K562 (cell line): ENCODE measurements around the gene TRPM8. TPM values are rescaled to one million over a fixed set of nuclear protein-coding genes. Genes with fewer than 3 reads are reported as not detected.

Experiments used
- ATAC-seq: fragments of 200-7000 bp; cut with Tn5 transposase; 3 replicates; pipeline ENCODE4 v1.9.1; 2020; ENCODE audit warnings: moderate library complexity
- BruUV-seq: library from RNA; stranded (reverse); fragments of 400-500 nt; replicated peaks from 2 replicates; lab custom pipeline; 2021; lab: Mats Ljungman, UMichigan
- CTCF ChIA-PET: fragments of 300-600 bp; formaldehyde crosslinking; extraction: SDS; loops from one replicate; lab custom pipeline; 2021; ENCODE audit warnings: low intra/inter-chr PET ratio; lab: Yijun Ruan, JAX
- POLR2A ChIA-PET: fragments of 300-600, 350-650 bp; sonication (Branson Sonifier 250); formaldehyde crosslinking; extraction: SDS; loops from one replicate; lab custom pipeline; 2021; ENCODE audit warnings: antibody characterized with exemption, inconsistent platforms; lab: Yijun Ruan, JAX
- DNase-seq, 4 experiments: peaks; one replicate each; pipeline versions ENCODE4 v3.0.0 to v3.0.0-alpha.2; 2011 to 2018; ENCODE audit warnings: low spot score in 3 of 4, mixed read lengths in 3 of 4; ENCODE audit errors: extremely low read depth in 1 of 4
- FAIRE-seq: peaks from 2 replicates; lab custom pipeline; 2011; peaks lifted over from hg19 to GRCh38; lab: Jason Lieb, UNC
- H2AFZ ChIP-seq: 2 replicates; pipeline ENCODE4 v1.6.0; 2011; ENCODE audit warnings: low read depth, low read length, control low read depth, inconsistent platforms
- H3K27ac ChIP-seq: fragments of 200-600 bp; 3 replicates; pipeline ENCODE4 v1.8.0; 2011; ENCODE audit warnings: low read depth, mild to moderate bottlenecking, control low read depth, inconsistent platforms, low read length, moderate library complexity, mixed read lengths; ENCODE audit errors: extremely low read depth
- H3K27me3 ChIP-seq, 2 experiments: fragments of 300-600 bp in 1 of 2; 2 replicates in 1 of 2; 3 replicates in 1 of 2; pipeline versions ENCODE4 v1.6.0 to v1.8.0; 2011; ENCODE audit warnings: inconsistent platforms in 2 of 2, low read length in 2 of 2, mild to moderate bottlenecking in 1 of 2, mixed read lengths in 1 of 2, moderate library complexity in 1 of 2; ENCODE audit not compliant: control insufficient read depth in 2 of 2, insufficient read depth in 2 of 2
- H3K36me3 ChIP-seq: fragments of 300-600 bp; 3 replicates; pipeline ENCODE4 v1.8.0; 2011; ENCODE audit warnings: mild to moderate bottlenecking, low read length, inconsistent platforms; ENCODE audit not compliant: control insufficient read depth, insufficient read depth
- H3K4me1 ChIP-seq, 2 experiments: fragments of 200-600 bp in 1 of 2; replicated peaks in 1 of 2; 2 replicates in 1 of 2; 3 replicates in 1 of 2; pipeline versions ENCODE4 v1.5.1 to v1.8.0; 2011; ENCODE audit warnings: inconsistent platforms in 2 of 2, low read length in 2 of 2, mild to moderate bottlenecking in 1 of 2, mixed read lengths in 1 of 2, moderate library complexity in 1 of 2; ENCODE audit not compliant: control insufficient read depth in 2 of 2, insufficient read depth in 2 of 2
- H3K4me2 ChIP-seq: 2 replicates; pipeline ENCODE4 v1.6.1; 2011; ENCODE audit warnings: low read length, control low read depth, inconsistent platforms, mixed read lengths; ENCODE audit not compliant: insufficient read depth
- H3K4me3 ChIP-seq: fragments of 200-600 bp; sonication (generic), shearing (Covaris generic); 2 replicates; pipeline ENCODE4 v1.5.1; 2016; ENCODE audit warnings: control low read depth, inconsistent platforms
- H3K79me2 ChIP-seq: fragments of 200-600 bp; 3 replicates; pipeline ENCODE4 v1.8.0; 2011; ENCODE audit warnings: low read length, inconsistent platforms; ENCODE audit not compliant: control insufficient read depth, insufficient read depth
- H3K9ac ChIP-seq, 2 experiments: 2 replicates each; pipeline versions ENCODE4 v1.6.0 to v1.6.1; 2011; ENCODE audit warnings: low read depth in 2 of 2, low read length in 2 of 2, control low read depth in 1 of 2, inconsistent platforms in 1 of 2, mild to moderate bottlenecking in 1 of 2, mixed read lengths in 1 of 2; ENCODE audit not compliant: insufficient read depth in 1 of 2
- H3K9me1 ChIP-seq: one replicate; pipeline ENCODE4 v1.6.0; 2011; ENCODE audit warnings: inconsistent platforms, mild to moderate bottlenecking, low read length, moderate library complexity; ENCODE audit not compliant: control insufficient read depth, insufficient read depth
- H3K9me3 ChIP-seq: replicated peaks from 2 replicates; pipeline ENCODE4 v1.5.1; 2011; ENCODE audit warnings: low read depth, low read length, inconsistent platforms; ENCODE audit not compliant: control insufficient read depth, insufficient read depth
- H4K20me1 ChIP-seq: replicated peaks from 2 replicates; pipeline ENCODE4 v1.6.1; 2011; ENCODE audit warnings: low read length, inconsistent platforms, mixed read lengths; ENCODE audit not compliant: control insufficient read depth, insufficient read depth
- ZC3H8 ChIP-seq: fragments of 450-650 bp; IDR thresholded peaks from 2 replicates; pipeline ENCODE4 v1.6.1; 2017
- ZNF699 ChIP-seq: fragments of 250-450 bp; sonication (Bioruptor Pico); IDR thresholded peaks from 2 replicates; pipeline ENCODE4 v1.8.0; 2021; ENCODE audit warnings: mild to moderate bottlenecking, moderate library complexity; ENCODE audit not compliant: insufficient replicate concordance
- WGBS: fragments of 100-300 bp; shearing (Covaris generic); methylation state at CpG from one replicate; pipeline ENCODE4 v1.1.6; 2016; ENCODE audit warnings: low coverage, mixed read lengths; ENCODE audit not compliant: insufficient coverage; ENCODE audit errors: missing lambda C conversion rate; 5-methylcytosine and 5-hydroxymethylcytosine counted together
- in situ Hi-C: fragments of 300-500 bp; cut with MboI; formaldehyde crosslinking; loops from 4 replicates; pipeline ENCODE4 v1.15.0; 2018; ENCODE audit warnings: inconsistent platforms, mixed read lengths
- intact Hi-C: fragments of 100-400 bp; cut with micrococcal nuclease; formaldehyde crosslinking; loops from 2 replicates; pipeline ENCODE4 v1.14.2; 2022
- polyA plus RNA-seq, 8 experiments: library from polyadenylated mRNA; depleted of rRNA in 4 of 8; stranded (reverse) in 5 of 8; unstranded in 3 of 8; fragments of >200 nt; fragmentation: Nextera tagmentation in 2 of 8; fragmentation: Illumina TruSeq in 1 of 8; extraction: Ambion mirVana in 2 of 8; extraction: Trizol in 1 of 8; gene quantifications; 2 replicates each; pipeline versions ENCODE4 v1.2.1 to v1.2.3, GENCODE V29; 2011 to 2014; ENCODE audit warnings: inconsistent platforms in 1 of 8, missing spikeins in 1 of 8
- total RNA-seq, 7 experiments: library from RNA; depleted of rRNA in 6 of 7; stranded (reverse); fragments of >200 nt in 6 of 7; fragmentation: Illumina TruSeq in 2 of 7; extraction: Trizol in 2 of 7; gene quantifications; 2 replicates each; pipeline versions ENCODE4 v1.2.1 to v1.2.3, GENCODE V29; 2011 to 2021; ENCODE audit warnings: low replicate concordance in 1 of 7
- TF ChIP-seq, protein P1 (sequence below): fragments of 250-450 bp; sonication (Bioruptor Pico); IDR thresholded peaks from 2 replicates; pipeline ENCODE4 v1.5.0; 2021
- TF ChIP-seq, protein P2 (sequence below): fragments of 250-450 bp; sonication (Bioruptor Pico); IDR thresholded peaks from 2 replicates; pipeline ENCODE4 v1.9.0; 2021; ENCODE audit warnings: mild to moderate bottlenecking, inconsistent platforms

TRPM8 gene
- total and polyA plus RNA-seq, 9 of the 15 experiments (the other 6 are each of a cell fraction or from before 2014, with no cell fraction given) = not detected

DNA sequence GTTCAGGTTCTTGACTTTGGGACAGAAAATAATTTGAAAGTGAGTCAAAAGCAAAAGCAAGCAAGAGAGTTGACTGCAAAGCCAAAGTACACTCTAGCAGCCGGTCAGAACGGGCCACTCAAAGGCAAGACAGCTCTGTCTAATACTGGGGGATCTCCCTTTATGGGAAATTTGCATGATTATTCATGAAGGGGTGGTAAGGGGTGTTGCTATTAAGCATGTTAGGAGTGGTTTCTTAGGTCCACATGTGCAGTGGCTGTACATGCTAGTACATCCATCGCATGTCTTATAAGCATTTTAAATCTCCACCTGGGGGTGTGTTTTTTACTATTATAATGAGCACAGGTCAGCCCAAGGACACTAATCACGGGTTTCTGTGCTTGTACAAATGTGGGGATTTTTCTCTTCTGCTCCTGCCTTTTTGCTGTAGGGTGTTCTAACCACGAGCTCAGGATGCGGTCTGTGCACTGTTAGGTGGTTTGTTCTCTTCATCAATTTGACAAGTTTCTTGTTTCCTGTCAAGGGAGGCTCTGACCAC is 73.2 kb downstream of the TRPM8 start:
- no peak for ATAC-seq
- H3K9me3 ChIP-seq = no peaks in the 10 kb centered on the region
- in situ Hi-C loops = no loop called here
- H3K79me2 ChIP-seq = no peaks in the 10 kb centered on the region
- no peaks in the 10 kb centered on the region for H3K9me1 ChIP-seq
- H3K9ac ChIP-seq = no peak overlapping the region
- CTCF ChIA-PET = no interaction called here
- BruUV-seq = no TSS peak
- WGBS = 2% methylated on average over 6 of the region's 6 CpGs
- H2AFZ ChIP-seq = no peak overlapping the region
- H3K36me3 ChIP-seq = no peaks in the 10 kb centered on the region
- H3K4me1 ChIP-seq = no peaks in the 10 kb centered on the region
- TF ChIP-seq ZC3H8 = no peak
- no peak for TF ChIP-seq ZNF699 (CRISPR knock-in tag)
- TF ChIP-seq, protein P1, sequence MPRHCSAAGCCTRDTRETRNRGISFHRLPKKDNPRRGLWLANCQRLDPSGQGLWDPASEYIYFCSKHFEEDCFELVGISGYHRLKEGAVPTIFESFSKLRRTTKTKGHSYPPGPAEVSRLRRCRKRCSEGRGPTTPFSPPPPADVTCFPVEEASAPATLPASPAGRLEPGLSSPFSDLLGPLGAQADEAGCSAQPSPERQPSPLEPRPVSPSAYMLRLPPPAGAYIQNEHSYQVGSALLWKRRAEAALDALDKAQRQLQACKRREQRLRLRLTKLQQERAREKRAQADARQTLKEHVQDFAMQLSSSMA (CRISPR knock-in tag) = no peak
- TF ChIP-seq, protein P2, sequence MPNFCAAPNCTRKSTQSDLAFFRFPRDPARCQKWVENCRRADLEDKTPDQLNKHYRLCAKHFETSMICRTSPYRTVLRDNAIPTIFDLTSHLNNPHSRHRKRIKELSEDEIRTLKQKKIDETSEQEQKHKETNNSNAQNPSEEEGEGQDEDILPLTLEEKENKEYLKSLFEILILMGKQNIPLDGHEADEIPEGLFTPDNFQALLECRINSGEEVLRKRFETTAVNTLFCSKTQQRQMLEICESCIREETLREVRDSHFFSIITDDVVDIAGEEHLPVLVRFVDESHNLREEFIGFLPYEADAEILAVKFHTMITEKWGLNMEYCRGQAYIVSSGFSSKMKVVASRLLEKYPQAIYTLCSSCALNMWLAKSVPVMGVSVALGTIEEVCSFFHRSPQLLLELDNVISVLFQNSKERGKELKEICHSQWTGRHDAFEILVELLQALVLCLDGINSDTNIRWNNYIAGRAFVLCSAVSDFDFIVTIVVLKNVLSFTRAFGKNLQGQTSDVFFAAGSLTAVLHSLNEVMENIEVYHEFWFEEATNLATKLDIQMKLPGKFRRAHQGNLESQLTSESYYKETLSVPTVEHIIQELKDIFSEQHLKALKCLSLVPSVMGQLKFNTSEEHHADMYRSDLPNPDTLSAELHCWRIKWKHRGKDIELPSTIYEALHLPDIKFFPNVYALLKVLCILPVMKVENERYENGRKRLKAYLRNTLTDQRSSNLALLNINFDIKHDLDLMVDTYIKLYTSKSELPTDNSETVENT (CRISPR knock-in tag) = no peak
- TF ChIP-seq, all 486 proteins: peak for 0
- H3K27ac ChIP-seq = no peak overlapping the region
- POLR2A ChIA-PET = no interaction called here
- intact Hi-C loops = no loop called here
- H3K4me3 ChIP-seq = no peak overlapping the region
- DNase-seq (no peak), FAIRE-seq (no peak)
- no peaks in the 10 kb centered on the region for H4K20me1 ChIP-seq
- no peaks in the 10 kb centered on the region for H3K27me3 ChIP-seq
- no peak overlapping the region for H3K4me2 ChIP-seq
